Prostate gland (tissue), 2 donors: ENCODE results near the gene PHIP. TPM values are rescaled to one million over a fixed set of nuclear protein-coding genes. Genes with fewer than 3 reads are reported as not detected.
"Not testable (repeated sequence)": the region's sequence is repeated elsewhere in the genome, so short reads cannot be mapped to it uniquely, and the experiment has no call there.

Source experiments
- DNase-seq: peaks from one replicate; pipeline ENCODE4 v3.0.0-alpha.2; 2019; ENCODE audit warnings: low spot score
- H3K27ac ChIP-seq, 2 donors: fragments of 200-600 bp; sonication (generic); 2 replicates each; pipeline ENCODE4 v1.5.1; 2017 to 2019
- H3K27me3 ChIP-seq: fragments of 200-600 bp; sonication (generic); replicated peaks from 2 replicates; pipeline ENCODE4 v1.5.1; 2019; ENCODE audit not compliant: insufficient read depth
- H3K36me3 ChIP-seq, 2 donors: fragments of 200-600 bp; sonication (generic); 1 replicate in 1 of 2; 2 replicates in 1 of 2; pipeline versions ENCODE4 v1.5.1 to v1.8.1; 2017 to 2019
- H3K4me1 ChIP-seq: fragments of 200-600 bp; sonication (generic); replicated peaks from 2 replicates; pipeline ENCODE4 v1.5.1; 2019
- H3K4me3 ChIP-seq, 2 donors: fragments of 200-600 bp; sonication (generic); 2 replicates each; pipeline ENCODE4 v1.5.1; 2017 to 2019
- H3K9me3 ChIP-seq: fragments of 200-600 bp; sonication (generic); 2 replicates; pipeline ENCODE4 v1.5.1; 2017
- POLR2A ChIP-seq: fragments of 450-650 bp; IDR thresholded peaks from one replicate; pipeline ENCODE4 v1.6.1; 2016; ENCODE audit warnings: antibody characterized with exemption, mild to moderate bottlenecking
- POLR2AphosphoS5 ChIP-seq: sonication (generic); formaldehyde crosslinking; IDR thresholded peaks from one replicate; pipeline ENCODE4 v1.6.1; 2017; ENCODE audit warnings: antibody characterized with exemption
- WGBS: methylation state at CpG from one replicate; pipeline ENCODE4 v1.1.5; 2018; 5-methylcytosine and 5-hydroxymethylcytosine counted together
- intact Hi-C: fragments of 100-400 bp; cut with DNase I; formaldehyde crosslinking; loops from one replicate; pipeline ENCODE4 v1.14.2; 2022
- total RNA-seq, 2 donors: library from RNA; depleted of rRNA; stranded (reverse); fragments of >200 nt; gene quantifications; one replicate each; pipeline ENCODE4 v1.1.0, GENCODE V29; 2016
- TF ChIP-seq, protein P1 (sequence below), 4 experiments: fragments of 200-600 bp in 2 of 4; fragments of 450-650 bp in 2 of 4; sonication (generic) in 2 of 4; IDR thresholded peaks; 1 replicate in 3 of 4; 2 replicates in 1 of 4; pipeline ENCODE4 v1.5.1; 2016 to 2019; ENCODE audit warnings: antibody characterized with exemption in 4 of 4, mild to moderate bottlenecking in 2 of 4, moderate library complexity in 2 of 4

PHIP gene
- total RNA-seq, 2 donors from 2014 or later, result 29.6 to 31.8 TPM

DNA sequence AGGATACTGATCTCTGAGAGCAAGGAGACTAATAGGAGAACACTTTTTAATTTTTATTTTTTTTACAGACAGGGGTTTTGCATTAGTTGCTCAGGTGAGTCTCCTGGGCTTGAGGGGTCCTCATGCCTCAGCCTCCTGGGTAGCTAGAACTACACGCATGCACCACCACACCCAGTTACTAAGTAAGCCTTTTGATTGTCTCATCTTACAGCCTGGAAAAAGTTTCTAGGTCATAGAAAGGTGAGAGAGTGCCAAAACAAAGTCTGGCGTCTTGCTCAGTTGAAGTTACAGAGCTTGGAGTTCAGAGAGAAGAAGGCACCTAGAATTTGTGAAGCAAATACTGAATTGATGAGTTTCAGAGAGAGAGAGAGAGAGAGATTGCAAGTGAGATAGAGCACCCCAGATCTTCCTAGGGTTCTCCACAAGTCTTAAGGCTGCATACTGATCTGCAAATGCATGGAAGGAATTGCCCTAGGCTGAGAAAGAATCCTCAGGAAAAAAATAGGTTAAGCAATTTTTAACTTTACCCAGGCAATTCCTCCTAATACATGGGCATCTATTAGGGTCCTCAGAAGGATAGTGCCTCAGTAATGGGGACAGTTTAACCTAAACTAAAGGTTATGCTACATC lies 37.6 kb upstream of the PHIP start:
- intact Hi-C loops, result no loop called here
- DNase-seq, result no peak
- no peaks in the 10 kb centered on the region for H3K4me1 ChIP-seq
- H3K4me3 ChIP-seq, result no peak overlapping the region
- TF ChIP-seq POLR2AphosphoS5 (no peak), POLR2A (no peak)
- TF ChIP-seq, protein P1, sequence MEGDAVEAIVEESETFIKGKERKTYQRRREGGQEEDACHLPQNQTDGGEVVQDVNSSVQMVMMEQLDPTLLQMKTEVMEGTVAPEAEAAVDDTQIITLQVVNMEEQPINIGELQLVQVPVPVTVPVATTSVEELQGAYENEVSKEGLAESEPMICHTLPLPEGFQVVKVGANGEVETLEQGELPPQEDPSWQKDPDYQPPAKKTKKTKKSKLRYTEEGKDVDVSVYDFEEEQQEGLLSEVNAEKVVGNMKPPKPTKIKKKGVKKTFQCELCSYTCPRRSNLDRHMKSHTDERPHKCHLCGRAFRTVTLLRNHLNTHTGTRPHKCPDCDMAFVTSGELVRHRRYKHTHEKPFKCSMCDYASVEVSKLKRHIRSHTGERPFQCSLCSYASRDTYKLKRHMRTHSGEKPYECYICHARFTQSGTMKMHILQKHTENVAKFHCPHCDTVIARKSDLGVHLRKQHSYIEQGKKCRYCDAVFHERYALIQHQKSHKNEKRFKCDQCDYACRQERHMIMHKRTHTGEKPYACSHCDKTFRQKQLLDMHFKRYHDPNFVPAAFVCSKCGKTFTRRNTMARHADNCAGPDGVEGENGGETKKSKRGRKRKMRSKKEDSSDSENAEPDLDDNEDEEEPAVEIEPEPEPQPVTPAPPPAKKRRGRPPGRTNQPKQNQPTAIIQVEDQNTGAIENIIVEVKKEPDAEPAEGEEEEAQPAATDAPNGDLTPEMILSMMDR (IDR thresholded peaks at IDR 0.05), result no peak
- H3K36me3 ChIP-seq, result no peaks in the 10 kb centered on the region
- H3K27me3 ChIP-seq, result no peaks in the 10 kb centered on the region
- H3K9me3 ChIP-seq, result no peaks in the 10 kb centered on the region
- no peak overlapping the region for H3K27ac ChIP-seq
- 40% methylated on average over 2 of the region's 2 CpGs for WGBS

DNA sequence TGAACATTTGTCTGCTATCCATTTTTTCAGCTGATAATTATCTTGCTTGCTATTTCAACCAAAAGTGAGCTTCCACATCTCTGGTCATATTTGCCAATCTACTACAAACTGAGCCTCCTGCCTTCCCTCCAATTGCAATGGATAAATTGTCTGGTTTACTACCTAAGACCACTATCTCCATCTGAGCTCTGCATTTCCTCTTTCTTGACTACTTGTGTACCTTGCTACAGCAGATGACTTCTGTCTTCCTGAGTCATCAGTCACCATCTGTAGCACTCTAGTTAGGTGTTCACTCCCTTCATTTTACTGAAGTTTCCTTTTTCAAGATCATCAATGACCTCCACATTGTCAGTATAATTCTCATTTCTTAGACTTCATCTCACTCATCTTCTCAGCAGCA lies 33.5 kb upstream of the PHIP start:
- no peak for DNase-seq
- no peak overlapping the region for H3K27ac ChIP-seq
- TF ChIP-seq POLR2A, result no peak
- TF ChIP-seq, protein P1 (IDR thresholded peaks at IDR 0.05), result no peak
- TF ChIP-seq POLR2AphosphoS5, result no peak
- no peaks in the 10 kb centered on the region for H3K36me3 ChIP-seq
- H3K27me3 ChIP-seq, result no peaks in the 10 kb centered on the region
- no peaks in the 10 kb centered on the region for H3K9me3 ChIP-seq
- H3K4me1 ChIP-seq, result no peaks in the 10 kb centered on the region
- H3K4me3 ChIP-seq, result no peak overlapping the region
- intact Hi-C loops, result no loop called here

DNA sequence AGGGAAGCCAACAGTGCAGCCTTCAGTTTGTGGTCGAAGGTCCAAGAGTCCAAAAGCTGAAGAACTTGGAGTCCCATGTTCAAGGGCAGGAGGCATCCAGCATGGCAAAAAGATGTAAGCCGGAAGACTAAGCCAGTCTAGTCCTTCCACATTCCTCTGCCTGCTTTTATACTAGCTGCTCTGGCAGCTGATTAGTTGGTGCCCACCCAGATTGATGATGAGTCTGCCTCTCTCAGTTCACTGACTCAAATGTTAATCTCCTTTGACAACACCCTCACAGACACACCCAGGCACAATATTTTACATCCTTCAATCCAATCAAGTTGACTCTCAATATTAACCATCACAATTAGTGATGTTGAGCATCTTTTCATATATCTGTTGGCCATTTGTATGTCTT lies 23.1 kb upstream of the PHIP start:
- DNase-seq, result no peak
- intact Hi-C loops, result no loop called here
- H3K36me3 ChIP-seq, result no peaks in the 10 kb centered on the region
- no peak overlapping the region for H3K27ac ChIP-seq
- H3K27me3 ChIP-seq, result no peaks in the 10 kb centered on the region
- H3K4me1 ChIP-seq, result no peaks in the 10 kb centered on the region
- WGBS, result 87% methylated on average over 2 of the region's 2 CpGs
- H3K9me3 ChIP-seq, result no peaks in the 10 kb centered on the region
- H3K4me3 ChIP-seq, result no peak overlapping the region
- TF ChIP-seq, protein P1 (IDR thresholded peaks at IDR 0.05), result no peak
- TF ChIP-seq POLR2AphosphoS5 (no peak), POLR2A (no peak)

DNA sequence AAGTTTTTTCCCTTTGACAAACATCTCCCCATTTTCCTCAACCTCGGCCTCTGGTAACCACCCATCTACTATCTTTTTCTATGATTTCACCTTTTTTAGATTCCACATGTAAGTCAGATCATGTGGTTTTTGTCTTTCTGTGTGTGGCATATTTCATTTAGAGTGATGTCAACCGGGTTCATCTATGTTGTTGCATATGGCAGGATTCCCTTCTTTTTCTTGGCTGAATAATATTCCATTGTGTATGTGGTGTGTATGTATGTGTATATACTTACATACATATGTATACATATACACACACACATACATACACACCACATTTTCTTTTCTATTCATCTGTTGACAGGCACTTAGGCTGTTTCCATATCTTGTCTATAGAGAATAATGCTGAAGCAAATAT lies 22.2 kb upstream of the PHIP start:
- Histone ChIP-seq H3K36me3 (no peaks in the 10 kb centered on the region), H3K4me1 (no peaks in the 10 kb centered on the region), H3K4me3 (no peak overlapping the region), H3K9me3 (no peaks in the 10 kb centered on the region), H3K27me3 (no peaks in the 10 kb centered on the region), H3K27ac (no peak overlapping the region)
- DNase-seq, result no peak
- 98% methylated on average over 2 of the region's 2 CpGs for WGBS
- intact Hi-C loops, result no loop called here
- TF ChIP-seq, protein P1 (IDR thresholded peaks at IDR 0.05), result no peak
- TF ChIP-seq POLR2A, result no peak
- no peak for TF ChIP-seq POLR2AphosphoS5

DNA sequence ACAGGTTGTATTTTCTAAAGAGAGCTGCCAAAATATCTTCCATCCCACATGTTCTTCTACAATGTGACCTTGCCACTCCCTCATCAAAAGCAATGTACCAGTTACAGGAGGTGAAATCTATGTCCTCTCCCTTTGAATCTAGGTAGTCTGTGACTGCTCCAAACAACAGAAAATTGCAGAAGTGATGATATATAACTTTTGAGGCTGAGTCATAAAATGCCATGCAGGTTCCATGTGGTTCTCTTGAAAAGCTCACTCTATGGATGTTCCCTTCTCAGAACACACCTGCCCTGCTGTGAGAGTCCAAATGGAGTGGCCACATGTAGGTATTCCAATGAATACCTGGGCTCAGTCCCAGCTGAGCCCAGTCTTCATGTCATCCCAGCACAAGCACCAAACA lies 16.9 kb upstream of the PHIP start:
- H3K9me3 ChIP-seq, result no peaks in the 10 kb centered on the region
- H3K27ac ChIP-seq, result no peak overlapping the region
- H3K4me3 ChIP-seq, result no peak overlapping the region
- H3K27me3 ChIP-seq, result no peaks in the 10 kb centered on the region
- no peaks in the 10 kb centered on the region for H3K36me3 ChIP-seq
- TF ChIP-seq, protein P1 (IDR thresholded peaks at IDR 0.05), result no peak
- TF ChIP-seq POLR2AphosphoS5, result no peak
- no peak for TF ChIP-seq POLR2A
- no peak for DNase-seq
- no peaks in the 10 kb centered on the region for H3K4me1 ChIP-seq
- intact Hi-C loops, result no loop called here

DNA sequence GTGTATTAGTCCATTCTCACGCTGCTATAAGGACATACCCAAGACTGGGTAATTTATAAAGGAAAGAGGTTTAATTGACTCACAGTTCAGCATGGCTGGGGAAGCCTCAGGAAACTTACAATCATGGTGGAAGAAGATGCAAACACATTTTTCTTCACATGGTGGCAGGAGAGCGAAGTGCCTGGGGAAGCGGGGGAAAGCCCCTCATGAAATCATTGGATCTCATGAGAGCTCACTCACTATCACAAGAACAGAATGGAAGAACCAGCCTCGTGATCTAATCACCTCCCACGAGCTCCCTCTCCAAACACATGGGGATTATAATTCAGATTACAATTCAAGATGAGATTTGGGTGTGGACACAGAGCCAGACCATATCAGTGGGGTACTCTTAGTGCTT lies 13.7 kb upstream of the PHIP start:
- 71% methylated on average over 5 of the region's 5 CpGs for WGBS
- H3K4me1 ChIP-seq, DNase-seq, H3K4me3 ChIP-seq, H3K36me3 ChIP-seq, H3K27me3 ChIP-seq, intact Hi-C loops, H3K9me3 ChIP-seq, H3K27ac ChIP-seq: not testable (repeated sequence)
